Measurements from ENCODE around the gene FAM131B.

- TF ChIP-seq CTCF (IDR thresholded peaks at IDR 0.05; ENCODE audit: borderline replicate concordance, extremely low read depth, low read length, poor library complexity, severe bottlenecking) (no peak), EZH2 (IDR thresholded peaks at IDR 0.05; ENCODE audit: borderline replicate concordance, low read depth, low read length, severe bottlenecking) (no peak)
Observed at GRCh38 chr7:143321734-143322133, 40.8 kb downstream of the FAM131B start.

All from DND-41 (cell line).